ACHN (cell line): ENCODE measurements around the gene PDCD1.

Experiments used
- DNase-seq: peaks from one replicate; pipeline ENCODE4 v3.0.0-alpha.2; 2015
- in situ Hi-C: cut with HindIII; loops from 2 replicates; pipeline ENCODE4 v1.10.0; 2017; ENCODE audit warnings: low sequenced_read_pairs, low pct_ligation_motif_present, low pct_unique_long_range_greater_than_20kb

The PDCD1 gene

GRCh38 chr2:241869087-241869961, 10.6 kb upstream of the PDCD1 start, which contains the start of gene RTP5:
Gene RTP5, plus strand, starts transcription at chr2:241869729. Its CDS starts 28 bp downstream, at chr2:241869757.
- peak; percentile 17 for DNase-seq
- in situ Hi-C loops = no loop called here

- no peak for DNase-seq
- in situ Hi-C loops = no loop called here
Measured at GRCh38 chr2:241868661-241869081, 10.0 kb upstream of the PDCD1 start.

DNA sequence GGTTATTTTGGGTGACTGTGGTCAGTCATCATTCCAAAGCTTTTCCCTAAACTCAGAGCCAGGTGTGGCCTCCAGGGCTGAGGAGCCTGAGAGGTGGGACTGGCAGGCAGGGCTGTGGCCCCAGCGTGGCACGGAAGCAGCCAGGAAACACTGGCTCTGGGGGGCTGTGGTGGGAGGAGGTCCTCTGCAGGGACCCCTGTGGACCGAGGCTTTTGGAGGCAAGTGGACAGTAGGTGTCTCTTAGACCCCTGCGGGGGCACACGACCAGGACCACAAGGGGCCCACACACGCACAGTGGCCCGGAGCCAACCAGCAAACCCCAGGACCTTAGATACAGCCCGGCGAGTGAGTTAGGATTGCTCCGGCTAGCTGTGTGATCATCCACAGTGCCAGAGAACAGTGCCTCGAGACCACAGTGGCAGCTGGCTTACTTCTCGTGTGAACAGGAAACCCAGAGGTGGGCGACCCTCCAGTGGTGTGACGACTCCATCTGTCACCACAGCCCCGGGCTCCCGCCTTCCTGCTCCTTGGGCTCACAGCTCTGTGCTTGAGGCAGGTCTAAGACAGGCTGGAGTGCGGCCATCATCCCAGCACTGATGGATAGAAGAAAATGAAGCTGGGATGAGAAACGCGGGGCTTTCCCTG, 9.2 kb upstream of the PDCD1 start:
- in situ Hi-C loops = no loop called here

GRCh38 chr2:241866790-241867645, 8.3 kb upstream of the PDCD1 start:
- DNase-seq = no peak
- in situ Hi-C loops = no loop called here

More for the DNA sequence above, 9.2 kb upstream of the PDCD1 start:
- DNase-seq = no peak

DNA sequence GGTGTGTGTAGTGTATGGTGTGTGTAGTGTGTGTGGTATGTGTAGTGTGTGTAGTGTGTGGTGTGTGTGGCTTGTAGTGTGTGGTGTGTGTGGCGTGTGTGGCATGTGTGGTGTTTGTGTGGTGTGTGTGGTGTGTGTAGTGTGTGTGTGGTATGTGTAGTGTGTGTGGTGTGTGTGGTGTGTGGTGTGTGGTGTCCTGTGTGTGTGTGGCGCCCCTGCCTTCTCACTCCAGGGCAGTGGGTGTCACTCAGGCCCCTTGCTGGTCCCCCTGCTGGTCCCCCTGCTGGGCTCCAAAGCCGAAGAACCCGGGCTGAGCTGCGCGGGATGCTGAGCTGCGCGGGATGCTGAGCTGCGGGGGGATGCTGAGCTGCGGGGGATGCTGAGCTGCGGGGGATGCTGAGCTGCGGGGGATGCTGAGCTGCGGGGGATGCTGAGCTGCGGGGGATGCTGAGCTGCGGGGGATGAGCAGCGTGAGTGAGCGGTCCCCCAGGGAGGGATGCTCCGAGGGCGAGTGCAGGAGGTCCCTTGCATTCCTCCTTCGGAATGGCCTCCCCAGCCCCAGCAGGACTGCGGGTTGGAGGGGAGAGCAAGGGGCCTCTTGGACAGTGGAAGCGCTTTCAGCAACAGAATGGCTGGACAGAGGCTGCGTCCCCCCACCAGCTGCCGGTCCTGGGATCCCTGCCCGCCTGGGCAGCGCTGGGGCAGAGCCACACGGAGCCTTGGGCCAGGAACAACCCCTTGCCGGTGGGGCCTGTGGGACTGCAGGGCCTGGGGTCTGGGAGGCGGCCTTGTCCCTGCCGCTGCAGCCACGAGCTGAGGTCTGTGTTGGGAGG, 7.5 kb upstream of the PDCD1 start:
- in situ Hi-C loops = no loop called here
- DNase-seq = peak; percentile 14

DNA sequence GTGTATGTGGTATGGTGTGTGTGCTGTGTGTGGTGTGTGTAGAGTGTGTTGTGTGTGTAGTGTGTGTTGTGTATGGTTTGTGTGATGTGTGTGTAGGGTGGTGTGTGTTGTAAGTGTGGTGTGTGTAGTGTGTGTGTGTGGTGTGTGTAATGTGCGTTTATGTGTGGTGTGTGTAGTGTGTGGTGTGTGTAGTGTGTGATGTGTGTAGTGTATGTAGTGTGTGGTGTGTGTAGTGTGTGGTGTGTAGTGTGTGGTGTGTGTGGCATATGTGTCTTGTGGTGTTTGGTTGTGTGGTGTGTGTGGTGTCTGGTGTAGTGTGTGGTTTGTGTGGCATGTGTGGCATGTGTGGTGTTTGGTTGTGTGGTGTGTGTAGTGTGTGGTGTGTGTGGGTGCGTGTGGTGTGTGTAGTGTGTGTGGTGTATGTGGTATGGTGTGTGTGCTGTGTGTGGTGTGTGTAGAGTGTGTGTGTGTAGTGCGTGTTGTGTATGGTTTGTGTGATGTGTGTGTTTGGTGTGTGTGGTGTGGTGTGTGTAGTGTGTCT, 6.8 kb upstream of the PDCD1 start:
- DNase-seq = no peak
- in situ Hi-C loops = no loop called here

DNA sequence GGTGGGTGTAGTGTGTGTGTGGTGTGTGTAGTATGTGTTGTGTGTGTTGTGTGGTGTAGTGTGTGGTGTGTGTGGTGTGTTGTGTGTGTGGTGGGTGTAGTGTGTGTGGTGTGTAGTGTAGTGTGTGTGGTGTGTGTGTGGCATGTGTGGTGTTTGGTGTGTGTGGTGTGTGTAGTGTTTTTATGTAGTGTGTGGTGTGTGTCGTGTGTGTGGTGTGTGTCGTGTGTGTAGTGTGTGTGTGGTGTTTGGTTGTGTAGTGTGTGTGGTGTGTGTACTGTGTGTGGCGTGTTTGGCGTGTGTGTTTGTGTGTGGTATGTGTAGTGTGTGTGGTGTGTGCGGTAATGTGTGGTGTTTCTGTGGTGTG, 6.1 kb upstream of the PDCD1 start:
- DNase-seq = no peak
- in situ Hi-C loops = no loop called here

- in situ Hi-C loops = no loop called here
- no peak for DNase-seq
Measured at GRCh38 chr2:241864168-241864849, 5.6 kb upstream of the PDCD1 start.

DNA sequence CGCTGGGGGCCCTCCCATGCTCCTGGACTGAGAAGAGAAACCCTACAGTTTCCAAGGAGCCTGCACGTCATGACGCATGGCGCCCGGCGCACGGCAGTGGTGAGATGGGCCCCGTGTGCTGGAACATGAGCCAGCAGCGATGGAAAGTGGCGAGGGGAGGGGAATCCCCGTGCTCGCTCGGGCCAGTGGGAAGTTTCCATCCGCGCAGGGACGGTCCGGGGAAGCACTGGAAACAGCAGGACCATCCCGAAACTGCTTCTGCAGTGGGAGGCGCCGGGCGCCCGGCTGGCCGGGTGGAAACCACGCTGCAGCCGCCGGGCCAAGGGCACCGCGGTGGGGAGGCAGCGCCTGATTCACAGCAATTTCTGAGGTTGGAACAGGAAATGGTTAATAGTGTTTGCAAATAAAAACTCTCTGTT, 4.9 kb upstream of the PDCD1 start:
- DNase-seq = no peak
- in situ Hi-C loops = no loop called here

- DNase-seq = no peak
- in situ Hi-C loops = no loop called here
Measured at GRCh38 chr2:241862775-241863535, 4.3 kb upstream of the PDCD1 start.

DNA sequence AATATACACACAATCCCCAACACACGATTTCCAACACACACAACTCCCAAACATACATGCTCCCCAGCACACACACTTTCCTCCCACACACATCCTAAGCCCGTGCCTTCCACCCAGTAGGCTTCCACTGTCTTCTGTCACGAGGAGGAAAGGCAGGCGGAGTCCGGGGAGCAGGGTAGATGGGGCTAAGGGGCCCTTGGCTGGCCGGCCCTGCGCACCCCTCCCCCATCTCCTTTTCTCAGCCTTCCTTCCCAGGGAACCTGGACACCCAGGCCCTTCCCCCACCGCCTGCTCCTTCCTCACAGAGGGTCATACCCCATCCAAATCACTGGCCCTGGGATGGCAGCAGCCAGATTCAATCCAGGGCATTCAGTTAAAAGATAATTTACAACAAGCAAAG, 3.4 kb upstream of the PDCD1 start:
- in situ Hi-C loops = no loop called here
- DNase-seq = no peak

GRCh38 chr2:241861264-241861663, 2.6 kb upstream of the PDCD1 start:
- in situ Hi-C loops = no loop called here
- DNase-seq = no peak

GRCh38 chr2:241860184-241861078, 1.7 kb upstream of the PDCD1 start:
- in situ Hi-C loops = no loop called here
- no peak for DNase-seq

DNA sequence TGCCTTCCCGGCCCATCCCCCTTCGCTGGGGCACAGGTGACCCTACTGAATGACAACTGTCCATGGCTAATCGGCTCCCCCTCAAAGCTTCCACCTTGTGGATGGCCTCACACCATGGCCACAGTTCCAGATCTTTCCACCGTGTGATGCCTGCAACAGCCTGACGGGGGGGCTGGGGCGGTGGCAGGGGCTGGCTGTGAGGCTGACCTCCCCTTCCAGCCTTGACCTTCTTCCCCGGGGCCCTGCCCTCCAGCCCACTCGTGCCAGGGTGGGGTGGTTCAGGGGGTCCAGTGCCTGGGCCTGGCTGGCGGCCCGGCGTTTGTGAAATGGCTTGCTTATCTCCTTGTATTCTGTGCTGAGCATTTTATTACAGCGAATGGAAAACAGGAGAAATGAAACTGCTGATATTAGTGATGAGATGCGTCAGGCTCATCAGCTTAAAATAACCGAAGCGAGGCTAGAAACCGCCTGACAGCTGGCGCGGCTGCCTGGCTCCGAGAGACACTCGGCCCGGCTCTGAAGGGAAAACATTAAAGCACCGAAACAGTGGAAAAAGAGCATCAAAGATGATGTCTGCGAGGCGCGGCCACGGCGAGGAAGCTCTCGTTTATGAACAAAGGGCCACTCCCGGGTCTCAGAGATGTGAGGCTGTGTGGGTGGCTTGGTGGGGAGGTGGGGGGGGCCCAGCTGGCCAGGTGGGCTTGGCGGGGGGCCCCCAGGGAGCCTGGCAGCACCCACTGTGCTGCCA, 916 bp upstream of the PDCD1 start:
- no peak for DNase-seq
- in situ Hi-C loops = no loop called here

DNA sequence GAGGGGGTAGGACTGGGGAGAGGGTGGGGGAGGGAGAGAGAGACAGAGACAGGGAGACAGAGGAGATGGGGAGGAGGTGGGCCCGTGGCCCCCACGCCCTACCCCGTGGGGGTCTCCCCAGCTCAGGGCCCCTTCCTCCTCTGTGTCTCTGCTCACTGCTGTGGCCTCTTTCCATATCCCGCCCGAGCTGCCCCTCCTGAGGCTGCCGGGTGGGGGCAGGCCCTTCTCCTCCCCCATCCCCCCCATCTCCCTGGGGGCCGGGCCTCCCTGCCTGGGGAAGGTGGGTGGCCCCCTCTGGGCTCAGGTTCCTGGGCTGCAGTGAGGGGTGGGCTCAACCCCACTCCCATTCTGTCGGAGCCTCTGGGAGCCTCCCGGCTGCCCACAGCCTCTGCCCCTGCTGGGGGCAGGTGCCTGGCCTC, 332 bp upstream of the PDCD1 start:
- DNase-seq = no peak

More for the DNA sequence above, 332 bp upstream of the PDCD1 start:
- in situ Hi-C loops = no loop called here
